ENCODE data around the gene ZNFX1.
"Not testable (repeated sequence)": the region's sequence is repeated elsewhere in the genome, so short reads cannot be mapped to it uniquely, and the experiment has no call there.

ZNFX1 gene

GRCh38 chr20:49203011-49203410, 74.8 kb downstream of the ZNFX1 start:
- no peaks in the 10 kb centered on the region for H3K9me3 Mint-ChIP-seq
- no peak overlapping the region for H3K27ac Mint-ChIP-seq
- H3K36me3 Mint-ChIP-seq (ENCODE audit: low read depth) = no peaks in the 10 kb centered on the region
- H3K27me3 Mint-ChIP-seq = no peaks in the 10 kb centered on the region
- H3K4me3 Mint-ChIP-seq = no peak overlapping the region
- no peaks in the 10 kb centered on the region for H3K4me1 Mint-ChIP-seq (ENCODE audit: low read depth)

- Mint-ChIP-seq H3K27ac (no peak overlapping the region), H3K36me3 (ENCODE audit: low read depth) (no peaks in the 10 kb centered on the region), H3K9me3 (no peaks in the 10 kb centered on the region), H3K4me3 (no peak overlapping the region), H3K4me1 (ENCODE audit: low read depth) (no peaks in the 10 kb centered on the region), H3K27me3 (no peaks in the 10 kb centered on the region)
Measured at GRCh38 chr20:49199729-49200293, 78.0 kb downstream of the ZNFX1 start.

- not testable (repeated sequence) for H3K4me3 Mint-ChIP-seq; H3K27ac Mint-ChIP-seq; H3K27me3 Mint-ChIP-seq; H3K4me1 Mint-ChIP-seq (ENCODE audit: low read depth); H3K9me3 Mint-ChIP-seq; H3K36me3 Mint-ChIP-seq (ENCODE audit: low read depth)
Measured at GRCh38 chr20:49192944-49193518, 84.8 kb downstream of the ZNFX1 start.

All from stimulated activated naive CD8-positive, alpha-beta T cell treated with anti-CD3 and anti-CD28 coated beads, Interleukin-15, Interleukin-2, amounts not matched to agents 100 ng/mL and 50 ng/mL, for 24 hours (primary cell).